H1 (cell line): ENCODE results near the gene ERGIC3. TPM values are rescaled to one million over a fixed set of nuclear protein-coding genes. Genes with fewer than 3 reads are reported as not detected.
A peak's percentile ranks its signal among the peaks of the same experiment; 100 is the strongest.

Experiments
- CTCF ChIA-PET: fragments of 300-600 bp; sonication (Branson Sonifier 250); formaldehyde crosslinking; loops from one replicate; lab custom pipeline; 2021; ENCODE audit not compliant: partially characterized antibody; lab: Charles Lee
- POLR2A ChIA-PET: fragments of 300-600 bp; sonication (Branson Sonifier 250); formaldehyde crosslinking; loops from one replicate; lab custom pipeline; 2021; ENCODE audit warnings: inconsistent platforms; ENCODE audit not compliant: partially characterized antibody; lab: Charles Lee
- DNase-seq, 2 experiments: peaks; one replicate each; pipeline versions ENCODE4 v3.0.0 to v3.0.0-alpha.2; 2010 to 2022; ENCODE audit warnings: low spot score in 2 of 2, low read depth in 1 of 2, mixed read lengths in 1 of 2
- FAIRE-seq: peaks from 2 replicates; lab custom pipeline; 2011; peaks lifted over from hg19 to GRCh38; lab: Jason Lieb, UNC
- H2AFZ ChIP-seq: 2 replicates; pipeline ENCODE4 v1.8.1; 2012; ENCODE audit warnings: low read length, inconsistent platforms
- H2AK5ac ChIP-seq: 2 replicates; pipeline ENCODE4 v1.6.1; 2013; ENCODE audit warnings: low read depth, low read length
- H2BK120ac ChIP-seq: replicated peaks from 2 replicates; pipeline ENCODE3; 2013; ENCODE audit warnings: low read depth, low read length, inconsistent platforms
- H2BK12ac ChIP-seq: 2 replicates; pipeline ENCODE4 v1.6.1; 2013; ENCODE audit warnings: low read depth, low read length
- H2BK15ac ChIP-seq: 2 replicates; pipeline ENCODE4 v1.6.1; 2013; ENCODE audit warnings: low read length
- H2BK20ac ChIP-seq: 2 replicates; pipeline ENCODE4 v1.6.1; 2013; ENCODE audit warnings: low read length
- H2BK5ac ChIP-seq: 2 replicates; pipeline ENCODE4 v1.6.1; 2013; ENCODE audit warnings: low read depth, low read length
- H3K14ac ChIP-seq: 2 replicates; pipeline ENCODE4 v1.6.1; 2013; ENCODE audit warnings: inconsistent platforms; ENCODE audit not compliant: insufficient read length
- H3K18ac ChIP-seq: 2 replicates; pipeline ENCODE4 v1.6.1; 2013; ENCODE audit warnings: low read length; ENCODE audit errors: extremely low read depth
- H3K23ac ChIP-seq: 2 replicates; pipeline ENCODE4 v1.6.1; 2013; ENCODE audit warnings: inconsistent platforms; ENCODE audit not compliant: insufficient read length
- H3K23me2 ChIP-seq: 2 replicates; pipeline ENCODE4 v1.6.1; 2013; ENCODE audit warnings: low read depth, low read length
- H3K27ac ChIP-seq: 2 replicates; pipeline ENCODE4 v1.6.1; 2011; ENCODE audit warnings: low read depth, low read length, inconsistent platforms
- H3K27me3 ChIP-seq, 4 experiments: replicated peaks in 1 of 4; 1 replicate in 1 of 4; 2 replicates in 3 of 4; pipeline versions ENCODE4 v1.6.1 to v1.8.1; 2011 to 2013; ENCODE audit warnings: low read length in 3 of 4, mild to moderate bottlenecking in 3 of 4, inconsistent platforms in 2 of 4, mixed read lengths in 2 of 4, moderate library complexity in 1 of 4; ENCODE audit not compliant: control insufficient read depth in 3 of 4, insufficient read depth in 3 of 4; ENCODE audit errors: extremely low read depth in 1 of 4
- H3K36me3 ChIP-seq, 4 experiments: 2 replicates each; pipeline versions ENCODE4 v1.6.1 to v1.8.1; 2011 to 2013; ENCODE audit warnings: mild to moderate bottlenecking in 4 of 4, low read length in 3 of 4, moderate library complexity in 2 of 4, control low read depth in 1 of 4, inconsistent platforms in 1 of 4; ENCODE audit not compliant: insufficient read depth in 4 of 4, control insufficient read depth in 2 of 4
- H3K4ac ChIP-seq: replicated peaks from 2 replicates; pipeline ENCODE3; 2013; ENCODE audit warnings: low read length, low read depth, mixed read lengths, inconsistent platforms; ENCODE audit not compliant: insufficient read length
- H3K4me1 ChIP-seq, 4 experiments: replicated peaks in 1 of 4; 1 replicate in 1 of 4; 2 replicates in 3 of 4; pipeline versions ENCODE4 v1.6.1 to v1.8.1; 2011 to 2013; ENCODE audit warnings: low read length in 3 of 4, inconsistent platforms in 2 of 4, mixed read lengths in 1 of 4; ENCODE audit not compliant: insufficient read depth in 4 of 4, control insufficient read depth in 3 of 4
- H3K4me2 ChIP-seq, 2 experiments: 2 replicates each; pipeline versions ENCODE4 v1.6.1 to v1.8.1; 2011 to 2013; ENCODE audit warnings: low read depth in 2 of 2, low read length in 2 of 2, control low read depth in 1 of 2, inconsistent platforms in 1 of 2, mild to moderate bottlenecking in 1 of 2; ENCODE audit not compliant: insufficient read depth in 1 of 2
- H3K4me3 ChIP-seq, 4 experiments: fragments of 200-600, 300-600 bp in 1 of 4; sonication (generic), shearing (Covaris generic), sonication (Bioruptor Twin) in 1 of 4; 2 replicates each; pipeline versions ENCODE4 v1.5.1 to v1.8.1; 2011 to 2016; ENCODE audit warnings: low read length in 4 of 4, low read depth in 3 of 4, control low read depth in 2 of 4, inconsistent platforms in 2 of 4, mild to moderate bottlenecking in 2 of 4, mixed read lengths in 1 of 4, moderate library complexity in 1 of 4; ENCODE audit not compliant: insufficient read depth in 2 of 4; ENCODE audit errors: extremely low read depth in 1 of 4
- H3K56ac ChIP-seq: replicated peaks from 2 replicates; pipeline ENCODE3; 2013; ENCODE audit warnings: low read depth, mild to moderate bottlenecking, mixed read lengths, low read length, inconsistent platforms; ENCODE audit not compliant: insufficient read length
- H3K79me1 ChIP-seq: 2 replicates; pipeline ENCODE4 v1.6.1; 2013; ENCODE audit warnings: low read depth, low read length, control low read depth
- H3K79me2 ChIP-seq, 2 experiments: 2 replicates each; pipeline versions ENCODE4 v1.6.1 to v1.8.1; 2012 to 2013; ENCODE audit warnings: low read length in 2 of 2, mild to moderate bottlenecking in 2 of 2, inconsistent platforms in 1 of 2; ENCODE audit not compliant: insufficient read depth in 2 of 2, control insufficient read depth in 1 of 2
- H3K9ac ChIP-seq, 4 experiments: replicated peaks in 1 of 4; 1 replicate in 1 of 4; 2 replicates in 3 of 4; pipeline versions ENCODE4 v1.6.1 to v1.8.1; 2011 to 2013; ENCODE audit warnings: low read depth in 3 of 4, low read length in 3 of 4, control low read depth in 2 of 4, mild to moderate bottlenecking in 2 of 4, moderate library complexity in 2 of 4, inconsistent platforms in 1 of 4; ENCODE audit errors: extremely low read depth in 1 of 4
- H3K9me3 ChIP-seq, 2 experiments: 2 replicates each; pipeline versions ENCODE4 v1.6.1 to v1.8.1; 2012 to 2013; ENCODE audit warnings: mild to moderate bottlenecking in 2 of 2, moderate library complexity in 2 of 2, control low read depth in 1 of 2, inconsistent platforms in 1 of 2, low read depth in 1 of 2, low read length in 1 of 2, mixed read lengths in 1 of 2; ENCODE audit not compliant: insufficient read depth in 2 of 2
- H4K20me1 ChIP-seq, 2 experiments: replicated peaks in 1 of 2; 2 replicates each; pipeline versions ENCODE3 to v1.8.1; 2011 to 2013; ENCODE audit warnings: inconsistent platforms in 2 of 2, low read length in 2 of 2, mild to moderate bottlenecking in 1 of 2; ENCODE audit not compliant: insufficient read depth in 2 of 2, control insufficient read depth in 1 of 2
- H4K5ac ChIP-seq: 2 replicates; pipeline ENCODE4 v1.6.1; 2013; ENCODE audit warnings: low read length, low read depth, mixed read lengths, inconsistent platforms; ENCODE audit not compliant: insufficient read length
- H4K8ac ChIP-seq: 2 replicates; pipeline ENCODE4 v1.8.0; 2013; ENCODE audit warnings: mild to moderate bottlenecking, moderate library complexity, low read length, inconsistent platforms; ENCODE audit not compliant: insufficient read depth; ENCODE audit errors: extremely low read depth
- H4K91ac ChIP-seq: replicated peaks from 2 replicates; pipeline ENCODE3; 2013; ENCODE audit warnings: low read length, mixed read lengths, inconsistent platforms; ENCODE audit not compliant: insufficient read length
- ASH2L ChIP-seq: fragments of 200-600, 300-600 bp; sonication (generic); IDR thresholded peaks from one replicate; pipeline ENCODE4 v1.7.1; 2017; ENCODE audit warnings: low read length
- CBX8 ChIP-seq: fragments of 300-800, 300-1000 bp; sonication (generic); IDR thresholded peaks from 2 replicates; pipeline ENCODE4 v1.7.1; 2016; ENCODE audit warnings: low read depth, low read length, borderline replicate concordance
- CEBPB ChIP-seq: IDR thresholded peaks from 2 replicates; pipeline ENCODE4 v1.6.1; 2012; ENCODE audit warnings: low read depth, low read length
- CHD1 ChIP-seq: IDR thresholded peaks from 2 replicates; pipeline ENCODE4 v1.6.1; 2012; ENCODE audit warnings: low read depth, low read length, improper control_type of control experiment
- FOSL1 ChIP-seq: IDR thresholded peaks from 2 replicates; pipeline ENCODE4 v1.6.1; 2011; ENCODE audit warnings: mild to moderate bottlenecking, low read depth, low read length, moderate library complexity; ENCODE audit not compliant: insufficient read depth
- HDAC6 ChIP-seq: IDR thresholded peaks from one replicate; pipeline ENCODE4 v1.7.1; 2012; ENCODE audit warnings: low read depth, mild to moderate bottlenecking, inconsistent platforms, low read length, moderate library complexity
- KDM1A ChIP-seq: fragments of 200-600, 300-600 bp; sonication (generic); IDR thresholded peaks from 2 replicates; pipeline ENCODE4 v1.7.1; 2016; ENCODE audit warnings: mild to moderate bottlenecking, low read length, borderline replicate concordance
- KDM4A ChIP-seq: IDR thresholded peaks from one replicate; pipeline ENCODE4 v1.7.1; 2012; ENCODE audit warnings: low read depth, mild to moderate bottlenecking, moderate library complexity, low read length, inconsistent platforms; ENCODE audit not compliant: severe bottlenecking
- RFX5 ChIP-seq: IDR thresholded peaks from 2 replicates; pipeline ENCODE4 v1.6.1; 2011; ENCODE audit warnings: low read depth, low read length, improper control_type of control experiment, borderline replicate concordance
- SAP30 ChIP-seq: fragments of 300-600 bp; sonication (generic); IDR thresholded peaks from 2 replicates; pipeline ENCODE4 v1.7.1; 2012; ENCODE audit warnings: low read length, moderate library complexity, mild to moderate bottlenecking, inconsistent platforms; ENCODE audit not compliant: insufficient read depth, insufficient replicate concordance
- SUZ12 ChIP-seq: fragments of 200-600 bp; sonication (generic); IDR thresholded peaks from 2 replicates; pipeline ENCODE4 v1.6.1; 2012; ENCODE audit warnings: mild to moderate bottlenecking, inconsistent platforms, low read length, moderate library complexity, mixed read lengths
- TAF1 ChIP-seq: IDR thresholded peaks from 2 replicates; pipeline ENCODE4 v1.6.1; 2011; ENCODE audit warnings: mild to moderate bottlenecking, low read depth, low read length
- WGBS, 2 experiments: shearing (Covaris generic) in 1 of 2; methylation state at CpG; one replicate each; pipeline versions ENCODE4 v1.1.6 to v1.1.7; 2013 to 2015; ENCODE audit warnings: low lambda C conversion rate in 2 of 2, mixed read lengths in 2 of 2, inconsistent platforms in 1 of 2, low coverage in 1 of 2, missing lambda C conversion rate in 1 of 2; ENCODE audit not compliant: insufficient replicate concordance in 2 of 2, insufficient coverage in 1 of 2, insufficient read length in 1 of 2; ENCODE audit errors: extremely low coverage in 1 of 2, missing lambda C conversion rate in 1 of 2; 5-methylcytosine and 5-hydroxymethylcytosine counted together
- polyA plus RNA-seq, 7 experiments: library from polyadenylated mRNA; depleted of rRNA in 3 of 7; stranded (reverse) in 5 of 7; unstranded in 2 of 7; fragments of >200 nt in 5 of 7; fragments of 200-250 nt in 2 of 7; gene quantifications; 1 replicate in 5 of 7; 2 replicates in 1 of 7; 4 replicates in 1 of 7; pipeline versions ENCODE4 v1.2.1 to v1.2.3, GENCODE V29; 2011 to 2013; ENCODE audit warnings: missing spikeins in 2 of 7, mixed read lengths in 2 of 7
- total RNA-seq: library from RNA; stranded (reverse); fragmentation: NEBNext Ultra II Directional; extraction: Animal tissue kit (Norgen Biotek cat#: 25700); gene quantifications from 2 replicates; pipeline ENCODE4 v1.2.1, GENCODE V29; 2021
- TF ChIP-seq, protein P1 (sequence below): IDR thresholded peaks from 2 replicates; pipeline ENCODE4 v1.6.1; 2011; ENCODE audit warnings: low read length, improper control_type of control experiment

The ERGIC3 gene
- total and polyA plus RNA-seq, 2 of the 8 experiments (the other 6 are each of a cell fraction or from before 2014, with no cell fraction given) = 178 to 341 TPM

DNA sequence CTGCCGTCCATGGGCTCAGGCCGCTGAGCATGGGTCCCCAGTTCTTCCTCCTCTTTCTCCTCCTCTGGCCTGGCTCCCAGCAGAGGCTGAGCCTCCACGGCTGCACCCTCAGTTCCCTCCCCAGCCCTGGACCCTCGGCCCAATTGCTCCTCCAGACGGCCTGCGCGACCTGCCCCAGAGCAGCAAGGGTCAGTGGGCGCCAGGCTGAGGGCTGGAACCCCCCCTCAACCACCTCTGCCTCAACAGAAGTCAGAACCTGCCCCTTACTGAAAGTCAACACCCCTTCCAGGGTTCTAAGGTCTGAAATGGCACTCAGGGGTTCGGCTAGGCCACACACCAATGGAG is 57.9 kb downstream of the ERGIC3 start:
- Histone ChIP-seq H3K4ac (no peak overlapping the region), H3K23ac (no peak overlapping the region), H4K8ac (no peak overlapping the region; the same call in 1 of the 2 replicates), H4K91ac (no peak overlapping the region), H2BK15ac (0 out of 2 replicates have a peak overlapping the region, but pooled peaks have one; percentile 16), H3K23me2 (peaks cover 11% of the 10 kb centered on the region; the same call in 1 of the 2 replicates), H3K9ac (no peak overlapping the region), H4K5ac (no peak overlapping the region), H3K27me3 (peaks cover 6 to 46% (median 34%) of the 10 kb centered on the region in 4 experiments), H3K4me1 (peaks cover 0 to 14% (median 7%) of the 10 kb centered on the region in 4 experiments; a peak in 4 of 7 replicates), H4K20me1 (peaks cover 0 to 2% of the 10 kb centered on the region in 2 experiments), H2BK12ac (0 out of 2 replicates have a peak overlapping the region, but pooled peaks have one; percentile 81), H3K9me3 (no peaks in the 10 kb centered on the region), H3K79me2 (no peaks in the 10 kb centered on the region), H3K56ac (no peak overlapping the region), H3K4me3 (no peak overlapping the region), H2AFZ (no peak overlapping the region), H3K18ac (no peak overlapping the region), H2AK5ac (no peak overlapping the region; the same call in 1 of the 2 replicates), H3K14ac (no peak overlapping the region), H3K79me1 (no peaks in the 10 kb centered on the region), H2BK120ac (no peak overlapping the region), H2BK20ac (no peak overlapping the region), H3K27ac (no peak overlapping the region), H2BK5ac (no peak overlapping the region), H3K36me3 (no peaks in the 10 kb centered on the region), H3K4me2 (no peak overlapping the region; a peak in 1 of 4 replicates)
- ChIA-PET POLR2A (interaction anchor here (0.9 to 2.1 kb wide), 9 partner anchors 10 to 355 kb away, joined by 3 to 13 read pairs (median 3); partner anchors contain the start of genes CEP250, CPNE1, ERGIC3 and RBM12), CTCF (interaction anchor here (0.8 to 8.3 kb wide), 4 partner anchors 13 to 85 kb away, joined by 3 to 121 read pairs (median 6); partner anchors contain the start of gene SPAG4)
- WGBS, 2 experiments = 96% methylated on average over 9 of the region's 9 CpGs; no CpG with 5 or more reads in 1 of the 2 experiments
- no peak for DNase-seq
- no peak for FAIRE-seq
- TF ChIP-seq RFX5 (no peak), CEBPB (no peak), HDAC6 (no peak), SUZ12 (no peak), CHD1 (no peak), KDM4A (no peak), CBX8 (no peak), TAF1 (no peak), ASH2L (no peak), SAP30 (no peak), KDM1A (no peak), FOSL1 (no peak)
- TF ChIP-seq, protein P1, sequence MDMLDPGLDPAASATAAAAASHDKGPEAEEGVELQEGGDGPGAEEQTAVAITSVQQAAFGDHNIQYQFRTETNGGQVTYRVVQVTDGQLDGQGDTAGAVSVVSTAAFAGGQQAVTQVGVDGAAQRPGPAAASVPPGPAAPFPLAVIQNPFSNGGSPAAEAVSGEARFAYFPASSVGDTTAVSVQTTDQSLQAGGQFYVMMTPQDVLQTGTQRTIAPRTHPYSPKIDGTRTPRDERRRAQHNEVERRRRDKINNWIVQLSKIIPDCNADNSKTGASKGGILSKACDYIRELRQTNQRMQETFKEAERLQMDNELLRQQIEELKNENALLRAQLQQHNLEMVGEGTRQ = no peak
